MG63 (cell line): ENCODE results near the gene MTERF1. TPM values are rescaled to one million over a fixed set of nuclear protein-coding genes. Genes with fewer than 3 reads are reported as not detected.
A peak's percentile ranks its signal among the peaks of the same experiment; 100 is the strongest.
"Not testable (repeated sequence)": the region's sequence is repeated elsewhere in the genome, so short reads cannot be mapped to it uniquely, and the experiment has no call there.

Experiments
- DNase-seq: peaks from one replicate; pipeline ENCODE4 v3.0.0-alpha.2; 2020
- H3K27me3 ChIP-seq: fragments of 250-450 bp; sonication (Bioruptor Pico); 2 replicates; pipeline ENCODE4 v1.5.1; 2020; ENCODE audit warnings: mild to moderate bottlenecking, moderate library complexity
- H3K36me3 ChIP-seq: fragments of 250-450 bp; sonication (Bioruptor Pico); 2 replicates; pipeline ENCODE4 v1.5.1; 2020; ENCODE audit warnings: mild to moderate bottlenecking, moderate library complexity
- H3K4me3 ChIP-seq: fragments of 250-450 bp; sonication (Bioruptor Pico); 2 replicates; pipeline ENCODE4 v1.5.1; 2020; ENCODE audit warnings: mild to moderate bottlenecking, moderate library complexity
- H3K9me3 ChIP-seq: fragments of 250-450 bp; sonication (Bioruptor Pico); 2 replicates; pipeline ENCODE4 v1.5.1; 2020; ENCODE audit warnings: mild to moderate bottlenecking, moderate library complexity
- total RNA-seq: library from RNA; depleted of rRNA; stranded (reverse); fragments of >200 nt; shearing (Covaris generic); gene quantifications from 2 replicates; pipeline ENCODE4 v1.2.3, GENCODE V29; 2014; ENCODE audit warnings: low replicate concordance

MTERF1 gene
- total RNA-seq, 1 experiment from 2014 or later: 6.9 TPM

GRCh38 chr7:91892099-91892705 is 11.7 kb upstream of the MTERF1 start:
- DNase-seq: no peak

GRCh38 chr7:91888271-91889175 is 8.0 kb upstream of the MTERF1 start:
- H3K4me3 ChIP-seq, H3K9me3 ChIP-seq: not testable (repeated sequence)

More at GRCh38 chr7:91892099-91892705, 11.7 kb upstream of the MTERF1 start:
- Histone ChIP-seq H3K4me3 (no peak overlapping the region), H3K36me3 (no peaks in the 10 kb centered on the region), H3K27me3 (no peaks in the 10 kb centered on the region), H3K9me3 (no peaks in the 10 kb centered on the region)

GRCh38 chr7:91887336-91888213 is 7.1 kb upstream of the MTERF1 start:
- H3K9me3 ChIP-seq, H3K36me3 ChIP-seq, H3K27me3 ChIP-seq, DNase-seq, H3K4me3 ChIP-seq: not testable (repeated sequence)

More at GRCh38 chr7:91888271-91889175, 8.0 kb upstream of the MTERF1 start:
- not testable (repeated sequence) for H3K36me3 ChIP-seq, H3K27me3 ChIP-seq, DNase-seq

GRCh38 chr7:91883676-91884362 is 3.3 kb upstream of the MTERF1 start:
- H3K36me3 ChIP-seq: no peaks in the 10 kb centered on the region
- H3K9me3 ChIP-seq: no peaks in the 10 kb centered on the region
- H3K27me3 ChIP-seq: no peaks in the 10 kb centered on the region
- DNase-seq: no peak
- no peak overlapping the region for H3K4me3 ChIP-seq

GRCh38 chr7:91880016-91880412 is 488 bp downstream of the MTERF1 start:
- Histone ChIP-seq H3K27me3 (no peaks in the 10 kb centered on the region), H3K9me3 (no peaks in the 10 kb centered on the region), H3K36me3 (peaks cover 3% of the 10 kb centered on the region; the same call in 1 of the 2 replicates), H3K4me3 (peak overlapping the region; percentile 82)
- no peak for DNase-seq

DNA sequence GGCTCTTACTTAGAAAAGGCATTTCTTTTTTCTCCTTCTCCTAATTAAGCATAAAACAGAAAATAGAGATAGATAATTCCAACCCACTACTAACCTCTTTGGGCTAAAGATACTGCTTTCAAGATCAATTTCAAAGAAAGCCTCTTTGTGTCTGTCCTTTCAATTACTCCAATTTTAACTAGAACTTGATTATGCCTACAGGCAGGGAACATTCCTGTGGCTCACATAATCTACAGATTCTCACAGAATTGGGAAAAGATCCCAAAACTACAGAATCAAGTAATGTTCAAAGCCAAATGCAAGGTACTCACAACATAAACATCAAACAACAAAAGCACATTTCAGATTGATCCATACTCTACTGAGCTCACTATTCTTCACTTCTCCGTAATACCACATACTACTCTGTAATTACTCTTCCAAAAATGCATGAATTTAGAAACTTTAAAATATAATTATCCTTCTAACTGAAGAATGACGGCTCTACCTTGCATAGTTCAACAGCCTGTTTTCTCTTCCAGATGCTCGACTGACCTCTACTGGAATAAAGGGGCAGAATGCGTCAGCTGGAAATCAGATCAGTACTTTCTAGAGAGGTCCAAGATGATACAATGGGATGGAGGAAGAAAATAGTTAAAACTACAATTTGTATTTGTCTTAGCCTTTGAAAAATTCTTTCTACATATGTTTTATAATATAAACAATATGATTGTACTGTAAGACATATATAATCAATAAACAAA is 3.9 kb downstream of the MTERF1 start:
- Histone ChIP-seq H3K4me3 (no peak overlapping the region), H3K27me3 (no peaks in the 10 kb centered on the region), H3K36me3 (peaks cover 7% of the 10 kb centered on the region), H3K9me3 (no peaks in the 10 kb centered on the region)
- no peak for DNase-seq

DNA sequence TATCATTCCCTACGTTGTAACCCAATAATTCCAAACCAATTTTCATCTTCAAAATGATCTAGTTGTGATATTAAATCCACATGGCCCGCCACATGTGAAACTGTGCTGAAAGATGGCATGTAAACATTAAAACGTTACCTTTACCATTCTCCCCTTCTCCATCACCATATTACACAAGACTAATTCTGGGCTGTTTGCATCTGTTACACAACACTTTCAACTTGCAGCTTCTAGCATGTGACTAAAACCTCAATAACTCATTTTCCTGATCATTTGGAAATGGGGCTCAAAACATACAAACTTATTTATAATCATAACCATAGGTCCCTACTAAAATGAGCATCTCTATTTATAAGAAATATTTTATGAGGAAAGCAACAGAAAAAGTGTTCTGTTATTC is 4.7 kb downstream of the MTERF1 start:
- Histone ChIP-seq H3K9me3 (no peaks in the 10 kb centered on the region), H3K4me3 (no peak overlapping the region)
- no peak for DNase-seq

DNA sequence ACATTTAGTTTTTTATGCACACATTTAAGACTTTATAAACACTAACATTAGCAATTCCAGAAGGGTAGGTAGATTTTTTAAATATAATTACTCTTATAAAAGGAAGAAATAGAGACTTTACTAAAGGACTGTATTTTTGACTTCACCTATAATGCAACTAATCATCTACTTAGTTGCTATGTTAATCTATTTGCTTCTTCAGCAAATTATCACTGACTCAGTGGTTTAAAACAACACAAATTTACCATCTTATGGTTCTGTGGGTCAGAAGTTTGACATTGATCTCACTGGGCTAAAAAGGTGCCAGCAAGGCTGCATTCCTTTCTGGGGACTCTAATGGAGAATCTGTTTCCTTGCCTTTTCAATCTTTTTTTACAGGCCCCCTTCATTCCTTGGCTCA is 7.6 kb downstream of the MTERF1 start:
- H3K4me3 ChIP-seq: no peak overlapping the region
- H3K36me3 ChIP-seq: peaks cover 7% of the 10 kb centered on the region
- H3K27me3 ChIP-seq: no peaks in the 10 kb centered on the region
- H3K9me3 ChIP-seq: no peaks in the 10 kb centered on the region
- no peak for DNase-seq

More for the DNA sequence above, 4.7 kb downstream of the MTERF1 start:
- H3K36me3 ChIP-seq: peaks cover 7% of the 10 kb centered on the region
- no peaks in the 10 kb centered on the region for H3K27me3 ChIP-seq

DNA sequence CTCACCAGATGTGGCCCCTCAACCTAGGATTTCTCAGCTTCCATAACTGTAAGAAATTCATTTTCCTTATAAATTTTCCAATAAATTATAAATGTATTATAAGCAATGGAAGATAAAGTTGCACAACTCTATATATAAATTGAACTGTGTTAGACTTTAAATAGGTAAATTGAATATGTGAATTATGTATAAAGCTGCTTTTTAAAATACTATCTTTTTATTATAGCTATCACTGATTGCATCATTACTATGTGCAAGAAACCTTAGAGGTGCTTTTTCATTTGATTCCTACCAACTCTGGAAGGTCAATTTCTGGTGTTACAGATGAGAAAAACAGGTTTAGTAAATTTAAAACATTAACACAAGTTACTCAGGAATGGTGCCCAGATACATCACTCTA is 8.4 kb downstream of the MTERF1 start:
- H3K36me3 ChIP-seq: peaks cover 7% of the 10 kb centered on the region
- no peaks in the 10 kb centered on the region for H3K9me3 ChIP-seq
- no peaks in the 10 kb centered on the region for H3K27me3 ChIP-seq
- no peak for DNase-seq
- H3K4me3 ChIP-seq: no peak overlapping the region

DNA sequence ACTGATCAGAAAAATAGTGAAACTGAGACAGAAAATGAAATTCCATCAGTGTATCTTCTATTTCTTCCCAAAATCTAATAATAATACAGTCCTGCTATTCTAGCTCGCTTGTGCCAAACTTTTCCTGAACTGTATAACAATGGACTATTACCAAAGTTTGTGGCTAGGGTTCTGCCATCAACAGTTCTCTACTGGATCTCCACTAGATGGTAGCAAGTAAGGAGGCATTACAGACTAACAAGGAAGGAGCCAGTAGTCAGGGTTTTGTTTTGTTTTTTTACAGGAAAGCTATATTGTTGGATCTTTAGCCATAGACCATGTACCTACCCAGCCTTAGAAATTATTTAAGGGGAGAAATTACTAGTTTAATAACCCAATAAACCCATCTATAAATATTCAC is 10.8 kb downstream of the MTERF1 start:
- no peak overlapping the region for H3K4me3 ChIP-seq
- DNase-seq: no peak
- no peaks in the 10 kb centered on the region for H3K27me3 ChIP-seq
- H3K9me3 ChIP-seq: no peaks in the 10 kb centered on the region
- H3K36me3 ChIP-seq: peaks cover 4% of the 10 kb centered on the region

DNA sequence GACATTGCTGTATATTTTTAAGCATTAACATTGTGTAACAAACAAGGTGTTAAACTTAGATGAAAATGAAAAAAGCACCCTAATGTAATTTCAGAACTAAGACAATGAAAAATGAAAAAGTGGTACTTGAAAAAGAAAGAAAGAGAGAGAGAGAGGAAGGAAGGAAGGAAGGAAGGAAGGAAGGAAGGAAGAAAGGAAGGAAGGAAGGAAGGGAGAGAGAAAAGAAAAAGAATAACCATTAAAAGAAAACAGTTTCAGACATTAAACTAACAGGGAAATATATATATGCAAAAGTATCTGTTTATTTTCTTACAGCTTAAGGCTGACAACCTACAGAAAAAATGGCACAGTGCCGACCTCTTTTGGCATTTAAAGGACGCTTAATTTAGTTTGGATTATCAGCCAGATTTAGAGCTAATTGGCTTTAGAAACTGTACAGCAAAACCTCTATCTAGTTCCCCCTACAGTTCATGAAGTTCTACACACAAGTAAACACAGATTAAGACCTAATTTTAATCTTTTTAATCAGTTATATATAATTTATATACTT is 13.8 kb downstream of the MTERF1 start:
- DNase-seq: no peak
- Histone ChIP-seq H3K27me3 (no peaks in the 10 kb centered on the region), H3K36me3 (no peaks in the 10 kb centered on the region), H3K9me3 (no peaks in the 10 kb centered on the region), H3K4me3 (no peak overlapping the region)

GRCh38 chr7:91865511-91865910 is 15.0 kb downstream of the MTERF1 start:
- no peaks in the 10 kb centered on the region for H3K36me3 ChIP-seq
- H3K27me3 ChIP-seq: no peaks in the 10 kb centered on the region
- no peak for DNase-seq
- no peak overlapping the region for H3K4me3 ChIP-seq
- no peaks in the 10 kb centered on the region for H3K9me3 ChIP-seq

GRCh38 chr7:91864604-91865003 is 15.9 kb downstream of the MTERF1 start:
- H3K36me3 ChIP-seq, H3K9me3 ChIP-seq, DNase-seq, H3K27me3 ChIP-seq, H3K4me3 ChIP-seq: not testable (repeated sequence)

DNA sequence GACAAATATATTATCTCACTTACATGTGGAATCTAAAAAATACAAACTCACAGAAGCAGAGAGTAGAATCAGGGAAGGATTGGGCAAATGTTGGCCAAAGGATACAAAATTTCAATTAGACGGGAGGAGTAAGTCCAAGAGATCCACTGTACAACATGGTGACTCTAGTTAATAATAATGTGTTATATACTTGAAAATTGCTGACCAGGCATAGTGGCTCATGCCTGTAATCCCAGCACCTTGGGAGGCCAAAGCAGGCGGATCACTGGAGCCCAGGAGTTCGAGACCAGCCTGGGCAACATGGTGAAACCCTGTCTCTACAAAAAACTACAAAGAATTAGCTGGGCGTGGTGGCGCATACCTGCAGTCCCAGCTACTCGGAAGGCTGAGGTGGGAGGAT is 16.4 kb downstream of the MTERF1 start:
- Histone ChIP-seq H3K9me3 (no peaks in the 10 kb centered on the region), H3K36me3 (no peaks in the 10 kb centered on the region), H3K4me3 (no peak overlapping the region), H3K27me3 (no peaks in the 10 kb centered on the region)
- no peak for DNase-seq

GRCh38 chr7:91852263-91852741 is 28.2 kb downstream of the MTERF1 start:
- Histone ChIP-seq H3K27me3 (no peaks in the 10 kb centered on the region), H3K4me3 (no peak overlapping the region), H3K36me3 (no peaks in the 10 kb centered on the region), H3K9me3 (no peaks in the 10 kb centered on the region)
- DNase-seq: no peak
